GM12891 (cell line): ENCODE measurements around the gene TLR10. TPM values are rescaled to one million over a fixed set of nuclear protein-coding genes. Genes with fewer than 3 reads are reported as not detected.
A peak's percentile ranks its signal among the peaks of the same experiment; 100 is the strongest.

Experiments
- DNase-seq: peaks from one replicate; pipeline ENCODE4 v3.0.0; 2011; ENCODE audit warnings: low spot score; ENCODE audit not compliant: insufficient read length
- FAIRE-seq: peaks from 2 replicates; lab custom pipeline; 2011; peaks lifted over from hg19 to GRCh38; lab: Jason Lieb, UNC
- PAX5 ChIP-seq: IDR thresholded peaks from 2 replicates; pipeline ENCODE4 v1.6.1; 2011; ENCODE audit warnings: low read length, moderate library complexity, mild to moderate bottlenecking; ENCODE audit not compliant: insufficient read depth, severe bottlenecking
- POLR2A ChIP-seq: IDR thresholded peaks from 2 replicates; pipeline ENCODE4 v1.6.1; 2011; ENCODE audit warnings: low read depth, low read length, control low read depth
- POLR2AphosphoS5 ChIP-seq: IDR thresholded peaks from 2 replicates; pipeline ENCODE4 v1.6.1; 2011; ENCODE audit warnings: low read depth, low read length, control low read depth
- POU2F2 ChIP-seq: IDR thresholded peaks from 2 replicates; pipeline ENCODE4 v1.6.1; 2011; ENCODE audit warnings: low read depth, mild to moderate bottlenecking, control low read depth, low read length, moderate library complexity
- SPI1 ChIP-seq: IDR thresholded peaks from 2 replicates; pipeline ENCODE4 v1.6.1; 2011; ENCODE audit warnings: low read depth, low read length, control low read depth
- TAF1 ChIP-seq: IDR thresholded peaks from 2 replicates; pipeline ENCODE4 v1.6.1; 2011; ENCODE audit warnings: low read depth, low read length, control low read depth
- polyA plus RNA-seq: library from polyadenylated mRNA; unstranded; fragments of >200 nt; gene quantifications from one replicate; pipeline ENCODE4 v1.2.1, GENCODE V29; 2012; ENCODE audit warnings: low read depth, missing spikeins, inconsistent platforms; ENCODE audit not compliant: missing spikeins

TLR10 gene
- polyA plus RNA-seq = 52.6 TPM

- no peak for FAIRE-seq
- TF ChIP-seq POLR2A (peak; percentile 81), PAX5 (no peak), TAF1 (peak; percentile 43; the same call in 1 of the 2 replicates), SPI1 (no peak), POU2F2 (no peak), POLR2AphosphoS5 (0 out of 2 replicates have a peak, but pooled peaks have one; percentile 37)
Measured at GRCh38 chr4:38782452-38783108, at the start of gene TLR10. Gene TLR10, minus strand, starts transcription at chr4:38782990. Its CDS starts 7,400 bp downstream, at chr4:38775590.

GRCh38 chr4:38832206-38832605 is 49.4 kb upstream of the TLR10 start:
- DNase-seq (no peak), FAIRE-seq (no peak)
- TF ChIP-seq PAX5 (no peak), POLR2AphosphoS5 (no peak), POU2F2 (no peak), SPI1 (no peak), TAF1 (no peak)

More at GRCh38 chr4:38782452-38783108, at the start of gene TLR10:
- DNase-seq = no peak

GRCh38 chr4:38831653-38832052 is 48.9 kb upstream of the TLR10 start:
- no peak for DNase-seq
- peak; percentile 9 for FAIRE-seq
- no peak for TF ChIP-seq SPI1
- TF ChIP-seq TAF1 = no peak
- no peak for TF ChIP-seq POLR2A
- no peak for TF ChIP-seq POLR2AphosphoS5
- TF ChIP-seq POU2F2 = no peak
- TF ChIP-seq PAX5 = no peak

- no peak for FAIRE-seq
- TF ChIP-seq PAX5 = no peak
- no peak for TF ChIP-seq POLR2AphosphoS5
- no peak for TF ChIP-seq POU2F2
- TF ChIP-seq TAF1 = no peak
- no peak for TF ChIP-seq SPI1
- TF ChIP-seq POLR2A = no peak
- no peak for DNase-seq
Measured at GRCh38 chr4:38829237-38829636, 46.4 kb upstream of the TLR10 start.

- TF ChIP-seq POLR2A (no peak), POLR2AphosphoS5 (no peak), POU2F2 (no peak), PAX5 (no peak), SPI1 (no peak), TAF1 (no peak)
Measured at GRCh38 chr4:38823766-38824165, 41.0 kb upstream of the TLR10 start.

GRCh38 chr4:38822748-38823303 is 40.0 kb upstream of the TLR10 start:
- DNase-seq (no peak), FAIRE-seq (no peak)
- TF ChIP-seq SPI1 = no peak
- TF ChIP-seq PAX5 = no peak
- no peak for TF ChIP-seq TAF1
- no peak for TF ChIP-seq POLR2A
- TF ChIP-seq POLR2AphosphoS5 = 0 out of 2 replicates have a peak, but pooled peaks have one; percentile 15
- no peak for TF ChIP-seq POU2F2

More at GRCh38 chr4:38823766-38824165, 41.0 kb upstream of the TLR10 start:
- FAIRE-seq = no peak
- DNase-seq = no peak

- FAIRE-seq (peak; percentile 72), DNase-seq (no peak)
- no peak for TF ChIP-seq TAF1
- no peak for TF ChIP-seq POLR2A
- TF ChIP-seq POU2F2 = no peak
- no peak for TF ChIP-seq PAX5
Measured at GRCh38 chr4:38821739-38822138, 38.9 kb upstream of the TLR10 start.

GRCh38 chr4:38820329-38821061 is 37.7 kb upstream of the TLR10 start:
- FAIRE-seq (peak; percentile 92), DNase-seq (no peak)
- TF ChIP-seq POLR2AphosphoS5 (peak; percentile 42; the same call in 1 of the 2 replicates), SPI1 (no peak), POU2F2 (no peak), TAF1 (no peak), PAX5 (peak; percentile 61), POLR2A (peak; percentile 62; the same call in 1 of the 2 replicates)

- TF ChIP-seq POLR2A = no peak
- TF ChIP-seq SPI1 = no peak
- no peak for TF ChIP-seq POLR2AphosphoS5
- no peak for TF ChIP-seq TAF1
- TF ChIP-seq PAX5 = no peak
- no peak for TF ChIP-seq POU2F2
- DNase-seq = no peak
- no peak for FAIRE-seq
Measured at GRCh38 chr4:38819569-38819968, 36.8 kb upstream of the TLR10 start.

- DNase-seq (no peak), FAIRE-seq (peak; percentile 94)
- TF ChIP-seq TAF1 (no peak), POU2F2 (0 out of 2 replicates have a peak, but pooled peaks have one; percentile 34), POLR2A (peak; percentile 55; the same call in 1 of the 2 replicates), SPI1 (no peak), PAX5 (peak; percentile 66), POLR2AphosphoS5 (no peak; the same call in 1 of the 2 replicates)
Measured at GRCh38 chr4:38818441-38818976, 35.7 kb upstream of the TLR10 start.
